SK-N-SH (cell line): ENCODE data around the gene TMEM231. TPM values are rescaled to one million over a fixed set of nuclear protein-coding genes. Genes with fewer than 3 reads are reported as not detected.

Experiments used
- CTCF ChIA-PET: fragments of 300-600, 350-600 bp; formaldehyde crosslinking; extraction: SDS; loops from one replicate; lab custom pipeline; 2021; lab: Yijun Ruan, JAX
- POLR2A ChIA-PET: fragments of 350-600 bp; sonication (Branson Sonifier 250); formaldehyde crosslinking; extraction: SDS; loops from one replicate; lab custom pipeline; 2020; ENCODE audit warnings: antibody characterized with exemption, inconsistent platforms; lab: Yijun Ruan, JAX
- DNase-seq: peaks from one replicate; pipeline ENCODE4 v3.0.0; 2012
- H2AFZ ChIP-seq: fragments of 200-600 bp; sonication (generic); 2 replicates; pipeline ENCODE4 v1.8.1; 2016; ENCODE audit warnings: antibody characterized with exemption, mild to moderate bottlenecking, low read depth
- H3F3A ChIP-seq: fragments of 200-600 bp; sonication (generic); replicated peaks from 2 replicates; pipeline ENCODE3; 2016; ENCODE audit warnings: antibody characterized with exemption, mild to moderate bottlenecking; ENCODE audit not compliant: insufficient read depth
- H3K27ac ChIP-seq, 2 experiments: fragments of 200-500 bp in 1 of 2; fragments of 200-600 bp in 1 of 2; sonication (Bioruptor generic) in 1 of 2; sonication (generic), shearing (Covaris generic) in 1 of 2; 2 replicates each; pipeline versions ENCODE4 v1.5.1 to v1.6.1; 2014 to 2016; ENCODE audit warnings: low read depth in 2 of 2, inconsistent platforms in 1 of 2, low read length in 1 of 2, mild to moderate bottlenecking in 1 of 2, mixed read lengths in 1 of 2
- H3K27me3 ChIP-seq: fragments of 200-600 bp; sonication (generic), shearing (Covaris generic); 2 replicates; pipeline ENCODE4 v1.6.1; 2016; ENCODE audit warnings: mixed run types; ENCODE audit not compliant: insufficient read depth
- H3K36me3 ChIP-seq, 2 experiments: fragments of 200-500 bp in 1 of 2; fragments of 200-600 bp in 1 of 2; sonication (Bioruptor generic) in 1 of 2; sonication (generic) in 1 of 2; replicated peaks in 1 of 2; 2 replicates each; pipeline versions ENCODE3 to v1.5.1; 2014 to 2016; ENCODE audit warnings: low read length in 1 of 2, mild to moderate bottlenecking in 1 of 2; ENCODE audit not compliant: insufficient read depth in 2 of 2, control insufficient read depth in 1 of 2
- H3K4me1 ChIP-seq, 2 experiments: fragments of 200-500 bp in 1 of 2; fragments of 200-600 bp in 1 of 2; sonication (Bioruptor generic) in 1 of 2; sonication (generic), shearing (Covaris generic) in 1 of 2; 2 replicates each; pipeline versions ENCODE4 v1.5.1 to v1.6.1; 2014 to 2016; ENCODE audit warnings: low read depth in 1 of 2, low read length in 1 of 2, mixed run types in 1 of 2; ENCODE audit not compliant: insufficient read depth in 2 of 2, control insufficient read depth in 1 of 2
- H3K4me2 ChIP-seq: fragments of 200-600 bp; sonication (generic), shearing (Covaris generic); 2 replicates; pipeline ENCODE4 v1.6.1; 2017; ENCODE audit warnings: mixed run types
- H3K4me3 ChIP-seq, 2 experiments: fragments of 200-500 bp in 1 of 2; fragments of 200-600 bp in 1 of 2; sonication (Bioruptor generic) in 1 of 2; sonication (generic), shearing (Covaris generic) in 1 of 2; 2 replicates each; pipeline versions ENCODE4 v1.5.1 to v1.8.1; 2014 to 2016; ENCODE audit warnings: low read depth in 2 of 2, inconsistent platforms in 1 of 2, low read length in 1 of 2, mild to moderate bottlenecking in 1 of 2, mixed read lengths in 1 of 2, moderate library complexity in 1 of 2
- H3K79me2 ChIP-seq: fragments of 200-600 bp; sonication (generic); 2 replicates; pipeline ENCODE4 v1.8.1; 2017; ENCODE audit warnings: mild to moderate bottlenecking; ENCODE audit not compliant: insufficient read depth
- H3K9ac ChIP-seq: fragments of 200-600 bp; sonication (generic); 2 replicates; pipeline ENCODE4 v1.6.1; 2017; ENCODE audit warnings: mixed run types
- H3K9me2 ChIP-seq: fragments of 200-600 bp; sonication (generic); 2 replicates; pipeline ENCODE4 v1.6.1; 2017; ENCODE audit warnings: mixed run types
- H3K9me3 ChIP-seq: fragments of 200-600 bp; sonication (generic); 2 replicates; pipeline ENCODE4 v1.6.1; 2017; ENCODE audit warnings: mixed run types, mild to moderate bottlenecking, moderate library complexity
- H4K20me1 ChIP-seq: fragments of 200-600 bp; sonication (generic); 2 replicates; pipeline ENCODE4 v1.6.1; 2017; ENCODE audit warnings: mild to moderate bottlenecking, mixed run types; ENCODE audit not compliant: insufficient read depth
- CHD2 ChIP-seq: fragments of 150-350 bp; IDR thresholded peaks from 2 replicates; pipeline ENCODE4 v1.6.1; 2018; ENCODE audit warnings: low read length; ENCODE audit not compliant: partially characterized antibody
- ELF1 ChIP-seq: IDR thresholded peaks from 2 replicates; pipeline ENCODE4 v1.4.0; 2012
- FOSL2 ChIP-seq: IDR thresholded peaks from 2 replicates; pipeline ENCODE4 v1.4.0; 2012; ENCODE audit warnings: low read depth, mild to moderate bottlenecking, moderate library complexity, borderline replicate concordance
- GATA2 ChIP-seq: sonication (generic); formaldehyde crosslinking; IDR thresholded peaks from 2 replicates; pipeline ENCODE4 v1.5.0; 2020; ENCODE audit warnings: mild to moderate bottlenecking, missing genetic modification reagents
- IRF3 ChIP-seq: fragments of 150-350 bp; IDR thresholded peaks from 2 replicates; pipeline ENCODE4 v1.6.1; 2016; ENCODE audit warnings: mild to moderate bottlenecking, low read depth, low read length
- JUND ChIP-seq: IDR thresholded peaks from 2 replicates; pipeline ENCODE4 v1.4.0; 2012
- MAX ChIP-seq: IDR thresholded peaks from 2 replicates; pipeline ENCODE4 v1.4.0; 2012; ENCODE audit warnings: low read depth
- MXI1 ChIP-seq: IDR thresholded peaks from 2 replicates; pipeline ENCODE4 v1.6.1; 2012; ENCODE audit warnings: mild to moderate bottlenecking, low read depth, low read length, improper control_type of control experiment
- NFIC ChIP-seq: IDR thresholded peaks from 2 replicates; pipeline ENCODE4 v1.4.0; 2012; ENCODE audit warnings: borderline replicate concordance
- POLR2AphosphoS5 ChIP-seq: IDR thresholded peaks from 2 replicates; pipeline ENCODE4 v1.6.1; 2012; ENCODE audit warnings: low read depth, low read length
- RAD21 ChIP-seq: IDR thresholded peaks from 2 replicates; pipeline ENCODE4 v1.6.1; 2012; ENCODE audit warnings: mild to moderate bottlenecking, low read length
- REST ChIP-seq: IDR thresholded peaks from 2 replicates; pipeline ENCODE4 v1.6.1; 2012; ENCODE audit warnings: mild to moderate bottlenecking, low read depth, low read length, moderate library complexity
- RFX5 ChIP-seq: IDR thresholded peaks from 2 replicates; pipeline ENCODE4 v1.6.1; 2012; ENCODE audit warnings: mild to moderate bottlenecking, improper control_type of control experiment, low read length
- RXRA ChIP-seq: IDR thresholded peaks from 2 replicates; pipeline ENCODE4 v1.4.0; 2012; ENCODE audit warnings: low read depth, mild to moderate bottlenecking, borderline replicate concordance
- SIN3A ChIP-seq: IDR thresholded peaks from 2 replicates; pipeline ENCODE4 v1.6.1; 2012; ENCODE audit warnings: low read depth, mild to moderate bottlenecking, low read length, moderate library complexity, borderline replicate concordance
- SMC3 ChIP-seq: IDR thresholded peaks from 2 replicates; pipeline ENCODE4 v1.6.1; 2012; ENCODE audit warnings: low read depth, low read length, improper control_type of control experiment
- TAF1 ChIP-seq: IDR thresholded peaks from 2 replicates; pipeline ENCODE4 v1.6.1; 2012; ENCODE audit warnings: low read depth, mild to moderate bottlenecking, low read length, moderate library complexity, borderline replicate concordance
- TCF12 ChIP-seq: IDR thresholded peaks from 2 replicates; pipeline ENCODE4 v1.4.0; 2012
- TEAD4 ChIP-seq: IDR thresholded peaks from 2 replicates; pipeline ENCODE4 v1.4.0; 2012; ENCODE audit warnings: mild to moderate bottlenecking, borderline replicate concordance; ENCODE audit not compliant: insufficient read depth
- USF2 ChIP-seq: fragments of 150-350 bp; IDR thresholded peaks from 2 replicates; pipeline ENCODE4 v1.6.1; 2017; ENCODE audit warnings: antibody characterized with exemption, low read length, low read depth, borderline replicate concordance
- YY1 ChIP-seq: IDR thresholded peaks from 2 replicates; pipeline ENCODE4 v1.4.0; 2012; ENCODE audit warnings: low read depth, mild to moderate bottlenecking
- ZBTB33 ChIP-seq: IDR thresholded peaks from 2 replicates; pipeline ENCODE4 v1.4.0; 2012; ENCODE audit warnings: low read depth, borderline replicate concordance
- WGBS: methylation state at CpG from one replicate; pipeline ENCODE4 v1.1.6; 2017; ENCODE audit warnings: low lambda C conversion rate; 5-methylcytosine and 5-hydroxymethylcytosine counted together
- polyA plus RNA-seq, 3 experiments: library from polyadenylated mRNA; depleted of rRNA; stranded (reverse); fragments of >200 nt; gene quantifications; 2 replicates each; pipeline ENCODE4 v1.2.3, GENCODE V29; 2012

The TMEM231 gene
- polyA plus RNA-seq, 1 of the 3 experiments (the other 2 are of a cell fraction), result 18.1 TPM

- TF ChIP-seq REST (no peak), USF2 (no peak), SIN3A (no peak), RFX5 (no peak), CHD2 (no peak), MXI1 (no peak), FOSL2 (no peak), TAF1 (no peak)
These were observed 33.3 kb upstream of the TMEM231 start (continued) for GRCh38 chr16:75589306-75589705.

- no peaks in the 10 kb centered on the region for H4K20me1 ChIP-seq
- H3K4me1 ChIP-seq, result peaks cover 11 to 13% of the 10 kb centered on the region in 2 experiments
- 100% methylated on average over 3 of the region's 4 CpGs for WGBS
- H3K4me2 ChIP-seq, result no peak overlapping the region
- peaks cover 1 to 4% of the 10 kb centered on the region in 2 experiments for H3K36me3 ChIP-seq
- H3K9me2 ChIP-seq, result no peaks in the 10 kb centered on the region
- H2AFZ ChIP-seq, result no peak overlapping the region
- H3K4me3 ChIP-seq, result no peak overlapping the region
- H3K79me2 ChIP-seq, result no peaks in the 10 kb centered on the region
- DNase-seq, result no peak
- H3K27me3 ChIP-seq, result no peaks in the 10 kb centered on the region
- H3K9ac ChIP-seq, result no peak overlapping the region
- no peaks in the 10 kb centered on the region for H3K9me3 ChIP-seq
- H3F3A ChIP-seq, result peaks cover 5% of the 10 kb centered on the region
- POLR2A ChIA-PET, result no interaction called here
- CTCF ChIA-PET, result no interaction called here
- H3K27ac ChIP-seq, result no peak overlapping the region
- TF ChIP-seq YY1 (no peak), JUND (no peak), IRF3 (no peak), ELF1 (no peak), FOSL2 (no peak), RAD21 (no peak), TCF12 (no peak), ZBTB33 (no peak), REST (no peak), POLR2AphosphoS5 (no peak), NFIC (no peak), MAX (no peak), GATA2 (CRISPR knock-in tag) (no peak), TEAD4 (no peak), SMC3 (no peak), RFX5 (no peak), RXRA (no peak)
These were observed 32.7 kb upstream of the TMEM231 start for GRCh38 chr16:75588716-75589115.
